PC-3 (cell line): ENCODE results near the gene GRB2.

Experiments
- EZH2 ChIP-seq: fragments of 300-600 bp; sonication (generic); IDR thresholded peaks from one replicate; pipeline ENCODE4 v1.6.1; 2017; ENCODE audit warnings: antibody characterized with exemption, mild to moderate bottlenecking, low read length; ENCODE audit not compliant: unreplicated experiment
- EZH2phosphoT487 ChIP-seq: fragments of 300-600 bp; sonication (generic); IDR thresholded peaks from 2 replicates; pipeline ENCODE4 v1.6.1; 2018; ENCODE audit warnings: mild to moderate bottlenecking, antibody characterized with exemption, low read length, borderline replicate concordance
- TF ChIP-seq, protein P1 (sequence below): fragments of 300-600 bp; sonication (generic); conservative IDR thresholded peaks from 2 replicates; pipeline ENCODE4 v1.5.1; 2017; ENCODE audit warnings: antibody characterized with exemption, low read depth, mild to moderate bottlenecking, low read length

GRCh38 chr17:75331671-75332070, 73.8 kb downstream of the GRB2 start:
- TF ChIP-seq, protein P1, sequence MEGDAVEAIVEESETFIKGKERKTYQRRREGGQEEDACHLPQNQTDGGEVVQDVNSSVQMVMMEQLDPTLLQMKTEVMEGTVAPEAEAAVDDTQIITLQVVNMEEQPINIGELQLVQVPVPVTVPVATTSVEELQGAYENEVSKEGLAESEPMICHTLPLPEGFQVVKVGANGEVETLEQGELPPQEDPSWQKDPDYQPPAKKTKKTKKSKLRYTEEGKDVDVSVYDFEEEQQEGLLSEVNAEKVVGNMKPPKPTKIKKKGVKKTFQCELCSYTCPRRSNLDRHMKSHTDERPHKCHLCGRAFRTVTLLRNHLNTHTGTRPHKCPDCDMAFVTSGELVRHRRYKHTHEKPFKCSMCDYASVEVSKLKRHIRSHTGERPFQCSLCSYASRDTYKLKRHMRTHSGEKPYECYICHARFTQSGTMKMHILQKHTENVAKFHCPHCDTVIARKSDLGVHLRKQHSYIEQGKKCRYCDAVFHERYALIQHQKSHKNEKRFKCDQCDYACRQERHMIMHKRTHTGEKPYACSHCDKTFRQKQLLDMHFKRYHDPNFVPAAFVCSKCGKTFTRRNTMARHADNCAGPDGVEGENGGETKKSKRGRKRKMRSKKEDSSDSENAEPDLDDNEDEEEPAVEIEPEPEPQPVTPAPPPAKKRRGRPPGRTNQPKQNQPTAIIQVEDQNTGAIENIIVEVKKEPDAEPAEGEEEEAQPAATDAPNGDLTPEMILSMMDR, result no peak
- TF ChIP-seq EZH2 (no peak), EZH2phosphoT487 (no peak)
